ENCODE data around the gene ACVR1. TPM values are rescaled to one million over a fixed set of nuclear protein-coding genes. Genes with fewer than 3 reads are reported as not detected.

The ACVR1 gene
- total RNA-seq, 1 experiment from 2014 or later: 27.6 TPM

DNA sequence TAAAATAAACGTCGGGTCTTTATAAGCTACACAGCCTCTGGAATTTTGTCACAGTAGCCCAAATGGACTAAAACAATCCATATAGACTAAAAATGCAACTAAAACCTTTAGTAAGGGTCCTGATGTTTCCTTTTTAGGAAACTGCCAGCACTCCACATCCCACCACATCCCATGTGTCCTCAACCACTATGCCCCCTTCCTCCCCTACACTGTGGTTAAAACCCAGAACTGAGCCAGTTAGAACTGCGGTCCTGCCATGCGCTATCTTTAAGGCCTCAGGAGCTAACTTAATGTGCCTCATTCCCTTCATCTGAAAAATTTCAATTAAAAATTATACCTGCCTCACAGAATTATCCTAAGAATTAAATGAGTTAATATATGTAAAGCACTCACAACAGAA is 41.1 kb downstream of the ACVR1 start:
- in situ Hi-C loops (cut with HindIII; ENCODE audit: low pct_unique_long_range_greater_than_20kb, low sequenced_read_pairs): no loop called here
- Histone ChIP-seq H3K9me3 (ENCODE audit: control insufficient read depth, insufficient read depth, low read depth, low read length) (no peaks in the 10 kb centered on the region), H3K27ac (ENCODE audit: low read length) (no peak overlapping the region), H3K36me3 (ENCODE audit: control insufficient read depth, insufficient read depth, low read length) (no peaks in the 10 kb centered on the region), H3K4me3 (ENCODE audit: low read depth in 2 of 2, low read length in 2 of 2) (no peak overlapping the region), H3K27me3 (ENCODE audit: control insufficient read depth, insufficient read depth, low read length) (no peaks in the 10 kb centered on the region), H3K4me1 (ENCODE audit: control insufficient read depth, insufficient read depth, low read length) (peaks cover 45% of the 10 kb centered on the region)
- intact Hi-C loops (cut with micrococcal nuclease; ENCODE audit: unreplicated experiment): no loop called here
- POLR2A ChIA-PET: interaction anchor here (0.6 kb wide), 1 partner anchor 162 kb away, joined by 3 read pairs; no protein-coding TSS in a partner anchor
- TF ChIP-seq, protein P1, sequence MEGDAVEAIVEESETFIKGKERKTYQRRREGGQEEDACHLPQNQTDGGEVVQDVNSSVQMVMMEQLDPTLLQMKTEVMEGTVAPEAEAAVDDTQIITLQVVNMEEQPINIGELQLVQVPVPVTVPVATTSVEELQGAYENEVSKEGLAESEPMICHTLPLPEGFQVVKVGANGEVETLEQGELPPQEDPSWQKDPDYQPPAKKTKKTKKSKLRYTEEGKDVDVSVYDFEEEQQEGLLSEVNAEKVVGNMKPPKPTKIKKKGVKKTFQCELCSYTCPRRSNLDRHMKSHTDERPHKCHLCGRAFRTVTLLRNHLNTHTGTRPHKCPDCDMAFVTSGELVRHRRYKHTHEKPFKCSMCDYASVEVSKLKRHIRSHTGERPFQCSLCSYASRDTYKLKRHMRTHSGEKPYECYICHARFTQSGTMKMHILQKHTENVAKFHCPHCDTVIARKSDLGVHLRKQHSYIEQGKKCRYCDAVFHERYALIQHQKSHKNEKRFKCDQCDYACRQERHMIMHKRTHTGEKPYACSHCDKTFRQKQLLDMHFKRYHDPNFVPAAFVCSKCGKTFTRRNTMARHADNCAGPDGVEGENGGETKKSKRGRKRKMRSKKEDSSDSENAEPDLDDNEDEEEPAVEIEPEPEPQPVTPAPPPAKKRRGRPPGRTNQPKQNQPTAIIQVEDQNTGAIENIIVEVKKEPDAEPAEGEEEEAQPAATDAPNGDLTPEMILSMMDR (IDR thresholded peaks at IDR 0.05): no peak
- TF ChIP-seq TCF7L2 (IDR thresholded peaks at IDR 0.05; ENCODE audit: low read depth, low read length) (no peak), SIN3A (IDR thresholded peaks at IDR 0.05; ENCODE audit: borderline replicate concordance, insufficient read depth, low read depth, low read length) (no peak), POLR2AphosphoS5 (IDR thresholded peaks at IDR 0.05; ENCODE audit: low read depth, low read length) (no peak)
- TF ChIP-seq, protein P2, sequence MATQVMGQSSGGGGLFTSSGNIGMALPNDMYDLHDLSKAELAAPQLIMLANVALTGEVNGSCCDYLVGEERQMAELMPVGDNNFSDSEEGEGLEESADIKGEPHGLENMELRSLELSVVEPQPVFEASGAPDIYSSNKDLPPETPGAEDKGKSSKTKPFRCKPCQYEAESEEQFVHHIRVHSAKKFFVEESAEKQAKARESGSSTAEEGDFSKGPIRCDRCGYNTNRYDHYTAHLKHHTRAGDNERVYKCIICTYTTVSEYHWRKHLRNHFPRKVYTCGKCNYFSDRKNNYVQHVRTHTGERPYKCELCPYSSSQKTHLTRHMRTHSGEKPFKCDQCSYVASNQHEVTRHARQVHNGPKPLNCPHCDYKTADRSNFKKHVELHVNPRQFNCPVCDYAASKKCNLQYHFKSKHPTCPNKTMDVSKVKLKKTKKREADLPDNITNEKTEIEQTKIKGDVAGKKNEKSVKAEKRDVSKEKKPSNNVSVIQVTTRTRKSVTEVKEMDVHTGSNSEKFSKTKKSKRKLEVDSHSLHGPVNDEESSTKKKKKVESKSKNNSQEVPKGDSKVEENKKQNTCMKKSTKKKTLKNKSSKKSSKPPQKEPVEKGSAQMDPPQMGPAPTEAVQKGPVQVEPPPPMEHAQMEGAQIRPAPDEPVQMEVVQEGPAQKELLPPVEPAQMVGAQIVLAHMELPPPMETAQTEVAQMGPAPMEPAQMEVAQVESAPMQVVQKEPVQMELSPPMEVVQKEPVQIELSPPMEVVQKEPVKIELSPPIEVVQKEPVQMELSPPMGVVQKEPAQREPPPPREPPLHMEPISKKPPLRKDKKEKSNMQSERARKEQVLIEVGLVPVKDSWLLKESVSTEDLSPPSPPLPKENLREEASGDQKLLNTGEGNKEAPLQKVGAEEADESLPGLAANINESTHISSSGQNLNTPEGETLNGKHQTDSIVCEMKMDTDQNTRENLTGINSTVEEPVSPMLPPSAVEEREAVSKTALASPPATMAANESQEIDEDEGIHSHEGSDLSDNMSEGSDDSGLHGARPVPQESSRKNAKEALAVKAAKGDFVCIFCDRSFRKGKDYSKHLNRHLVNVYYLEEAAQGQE (IDR thresholded peaks at IDR 0.05; ENCODE audit: insufficient read depth in 1 of 2, low read depth in 2 of 2, low read length in 1 of 2): no peak
- ATAC-seq: no peak
- no peak for DNase-seq (ENCODE audit: low read depth, low spot score)
- CTCF ChIA-PET: no interaction called here
- BruUV-seq (replicated peaks): no TSS peak

DNA sequence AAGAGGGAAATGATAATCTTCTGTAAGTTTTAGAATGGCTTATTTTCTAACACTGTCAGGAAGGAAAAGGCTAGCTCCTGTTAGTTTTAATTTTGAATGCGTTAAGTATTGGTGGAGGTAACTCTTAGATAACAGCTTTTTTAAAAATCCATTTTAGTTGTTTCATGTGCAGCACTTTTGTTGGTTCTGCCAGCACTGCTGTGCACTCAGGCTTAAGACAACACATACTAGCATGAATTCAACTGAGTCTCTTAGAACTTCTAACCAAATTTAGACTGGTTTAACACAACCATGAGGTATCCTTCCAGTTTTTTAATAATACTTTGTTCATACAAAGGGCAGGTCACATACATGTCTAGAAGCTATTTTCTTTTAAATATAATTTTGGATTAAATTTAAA is 42.4 kb downstream of the ACVR1 start:
- H3K4me3 ChIP-seq (ENCODE audit: low read depth in 2 of 2, low read length in 2 of 2): no peak overlapping the region
- DNase-seq (ENCODE audit: low read depth, low spot score) (no peak), ATAC-seq (no peak)
- in situ Hi-C loops (cut with HindIII; ENCODE audit: low pct_unique_long_range_greater_than_20kb, low sequenced_read_pairs): no loop called here
- no peak overlapping the region; the same call in 1 of the 2 replicates for H3K27ac ChIP-seq (ENCODE audit: low read length)
- no peaks in the 10 kb centered on the region for H3K9me3 ChIP-seq (ENCODE audit: control insufficient read depth, insufficient read depth, low read depth, low read length)
- ChIA-PET POLR2A (no interaction called here), CTCF (no interaction called here)
- H3K27me3 ChIP-seq (ENCODE audit: control insufficient read depth, insufficient read depth, low read length): no peaks in the 10 kb centered on the region
- peaks cover 33% of the 10 kb centered on the region for H3K4me1 ChIP-seq (ENCODE audit: control insufficient read depth, insufficient read depth, low read length)
- no peaks in the 10 kb centered on the region for H3K36me3 ChIP-seq (ENCODE audit: control insufficient read depth, insufficient read depth, low read length)
- TF ChIP-seq, protein P2 (IDR thresholded peaks at IDR 0.05; ENCODE audit: insufficient read depth in 1 of 2, low read depth in 2 of 2, low read length in 1 of 2): no peak
- TF ChIP-seq SIN3A (IDR thresholded peaks at IDR 0.05; ENCODE audit: borderline replicate concordance, insufficient read depth, low read depth, low read length): no peak
- TF ChIP-seq TCF7L2 (IDR thresholded peaks at IDR 0.05; ENCODE audit: low read depth, low read length): no peak
- no TSS peak for BruUV-seq (replicated peaks)
- intact Hi-C loops (cut with micrococcal nuclease; ENCODE audit: unreplicated experiment): no loop called here

All from Panc1 (cell line).